ENCODE measurements around the gene NFIA.
A peak's percentile ranks its signal among the peaks of the same experiment; 100 is the strongest.
"Not testable (repeated sequence)": the region's sequence is repeated elsewhere in the genome, so short reads cannot be mapped to it uniquely, and the experiment has no call there.

Gene NFIA

DNA sequence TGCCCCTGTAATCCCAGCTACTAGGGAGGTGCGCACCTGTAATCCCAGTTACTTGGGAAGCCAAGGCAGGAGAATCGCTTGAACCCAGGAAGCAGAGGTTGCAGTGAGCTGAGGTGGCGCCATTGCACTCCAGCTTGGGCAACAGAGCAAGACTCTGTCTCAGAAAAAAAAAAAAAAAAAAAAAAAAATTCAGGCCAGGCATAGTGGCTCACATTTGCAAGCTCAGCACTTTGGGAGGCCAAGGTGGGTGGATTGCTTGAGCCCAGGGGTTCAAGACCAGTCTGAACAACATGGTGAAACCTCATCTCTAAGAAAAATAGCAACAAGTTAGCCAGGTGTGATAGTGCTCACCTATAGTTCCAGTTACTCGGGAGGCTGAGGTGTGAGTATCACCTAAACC, 20.8 kb upstream of the NFIA start:
- not testable (repeated sequence) for DNase-seq

DNA sequence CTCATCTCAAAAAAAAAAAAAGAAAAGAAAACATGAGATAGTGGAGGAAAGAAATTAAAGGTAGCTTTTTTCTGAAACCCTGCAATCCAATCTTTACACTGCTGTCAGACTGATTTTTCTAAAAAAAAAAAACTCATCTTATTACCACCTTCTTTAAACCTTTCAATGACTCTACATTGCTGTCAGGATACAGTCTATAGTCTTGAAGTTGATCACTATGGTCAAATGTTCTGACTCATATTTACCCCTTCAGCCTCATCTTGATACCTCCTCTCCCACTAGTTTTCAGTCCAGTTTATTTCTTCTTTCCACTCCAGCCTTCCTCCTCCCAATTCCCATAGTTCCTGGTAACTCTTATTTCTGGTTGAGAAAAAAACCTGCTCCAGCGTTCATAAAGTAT, 17.7 kb upstream of the NFIA start:
- no peak for DNase-seq

DNA sequence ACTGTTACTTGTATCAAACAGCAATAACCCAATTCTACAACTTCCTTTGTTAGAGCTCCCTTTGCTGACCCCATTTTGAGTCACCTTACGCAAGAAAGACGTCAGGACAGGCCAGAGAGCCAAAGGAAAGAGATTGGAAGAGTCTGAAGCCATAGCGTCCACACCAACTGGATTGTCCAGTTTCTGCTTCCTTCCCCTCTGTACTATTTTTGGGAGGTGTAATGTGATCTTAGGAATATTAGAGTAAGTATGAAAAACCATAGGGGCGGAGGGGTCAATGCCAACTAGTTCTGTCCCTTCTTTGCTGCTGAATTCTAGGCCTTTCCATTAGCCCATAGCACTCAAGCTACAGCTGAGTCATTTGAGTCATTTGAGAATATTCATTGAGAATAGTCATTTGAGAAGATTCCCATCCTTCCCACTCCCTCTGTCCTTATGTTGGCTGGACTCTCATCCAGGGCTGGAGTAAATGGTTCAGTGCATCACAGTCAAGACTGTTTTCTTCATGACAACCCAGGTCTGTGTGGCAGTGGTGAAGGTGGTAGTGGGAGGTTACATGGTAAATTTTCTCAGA, 14.8 kb upstream of the NFIA start:
- DNase-seq, result no peak

DNA sequence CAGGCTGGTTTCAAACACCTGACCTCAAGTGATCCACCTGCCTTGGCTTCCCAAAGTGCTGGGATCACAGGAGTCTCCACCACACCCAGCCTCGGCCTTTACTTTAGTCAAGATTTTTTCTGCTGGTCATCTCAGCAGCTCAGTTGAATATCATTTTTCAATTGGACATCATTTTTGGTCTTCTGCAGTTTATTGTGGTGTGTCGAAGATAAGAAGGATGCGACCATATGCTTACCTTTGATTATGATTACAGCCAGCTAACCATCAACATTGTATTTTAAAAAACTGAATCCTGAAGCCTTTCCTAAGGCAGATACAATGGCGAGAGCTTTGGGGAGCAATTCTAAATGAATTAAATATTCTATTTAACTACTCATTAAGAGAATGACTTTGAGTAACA, 12.3 kb upstream of the NFIA start:
- no peak for DNase-seq

DNA sequence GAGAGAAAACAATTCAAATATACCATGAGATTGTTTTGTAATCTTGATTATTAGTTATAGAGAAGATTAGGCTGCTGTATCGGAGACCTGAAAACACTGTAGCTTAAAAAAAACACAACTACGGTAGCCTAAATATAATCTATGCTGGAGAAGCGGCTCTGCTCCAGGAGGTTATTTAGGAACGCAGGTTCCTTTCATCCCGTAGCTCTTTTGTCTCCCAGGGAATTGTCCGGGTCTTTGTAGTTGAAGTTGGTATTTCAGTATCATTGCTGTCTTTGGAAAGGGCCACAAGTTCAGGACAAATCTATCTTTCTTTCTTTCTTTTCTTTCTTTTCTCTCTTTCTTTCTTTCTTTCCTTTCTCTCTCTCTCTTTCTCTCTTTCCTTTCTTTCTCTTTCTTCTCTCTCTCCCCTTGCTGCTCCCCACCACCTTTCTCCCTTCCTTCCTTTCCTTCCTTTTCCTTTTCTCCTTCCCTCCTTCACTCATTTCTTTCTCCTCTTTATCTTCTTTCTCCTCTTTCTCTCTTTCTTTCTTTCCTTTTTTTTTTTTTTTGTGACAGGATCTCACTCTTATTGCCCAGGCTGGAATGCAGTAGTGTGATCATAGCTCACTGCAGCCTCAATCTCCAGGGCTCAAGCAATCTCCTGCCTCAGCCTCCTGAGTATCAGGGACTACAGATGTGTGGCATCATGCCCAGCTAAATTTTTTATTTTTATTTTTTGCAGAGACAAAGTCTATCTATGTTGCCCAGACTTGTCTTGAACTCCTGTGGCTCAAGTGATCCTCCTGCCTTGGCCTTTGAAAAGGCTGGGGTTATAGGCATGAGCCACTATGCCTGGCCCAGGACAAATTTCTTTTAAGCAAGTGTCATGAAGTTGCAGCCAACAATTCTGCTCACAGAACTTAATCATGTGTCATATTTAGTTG, 10.9 kb upstream of the NFIA start:
- no peak for DNase-seq

DNA sequence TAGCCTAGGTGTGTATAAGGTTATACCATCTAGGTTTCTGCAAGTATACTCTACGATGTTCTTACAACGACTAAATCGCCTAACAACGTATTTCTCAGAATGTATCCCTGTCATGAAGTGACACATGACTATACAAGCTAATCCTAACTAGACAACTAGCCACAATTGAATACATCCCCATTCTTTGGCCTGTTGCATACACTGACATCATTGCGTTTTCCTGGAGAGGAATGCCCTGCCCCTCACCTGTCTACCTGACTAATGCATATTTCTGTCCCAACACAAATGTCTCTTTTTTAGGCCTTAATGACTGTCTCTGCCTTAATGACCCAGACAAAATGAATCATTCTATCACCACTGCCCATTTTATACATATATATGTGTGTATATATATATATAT, 8.5 kb upstream of the NFIA start:
- no peak for DNase-seq

DNA sequence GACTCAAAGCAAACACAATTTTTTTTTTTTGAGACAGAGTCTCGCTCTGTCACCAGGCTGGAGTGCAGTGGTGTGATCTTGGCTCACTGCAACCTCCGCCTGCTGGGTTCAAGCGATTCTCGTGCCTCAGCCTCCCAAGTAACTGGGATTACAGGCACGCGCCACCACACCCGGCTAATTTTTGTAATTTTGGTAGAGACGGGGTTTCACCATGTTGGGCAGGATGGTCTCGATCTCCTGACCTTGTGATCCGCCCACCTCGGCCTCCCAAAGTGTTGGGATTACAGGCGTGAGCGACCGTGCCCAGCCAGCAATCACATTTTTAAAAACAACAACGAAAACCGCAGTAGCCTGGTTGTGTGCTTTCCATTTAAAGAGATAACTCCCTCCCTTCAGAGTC, 6.5 kb upstream of the NFIA start:
- not testable (repeated sequence) for DNase-seq

DNA sequence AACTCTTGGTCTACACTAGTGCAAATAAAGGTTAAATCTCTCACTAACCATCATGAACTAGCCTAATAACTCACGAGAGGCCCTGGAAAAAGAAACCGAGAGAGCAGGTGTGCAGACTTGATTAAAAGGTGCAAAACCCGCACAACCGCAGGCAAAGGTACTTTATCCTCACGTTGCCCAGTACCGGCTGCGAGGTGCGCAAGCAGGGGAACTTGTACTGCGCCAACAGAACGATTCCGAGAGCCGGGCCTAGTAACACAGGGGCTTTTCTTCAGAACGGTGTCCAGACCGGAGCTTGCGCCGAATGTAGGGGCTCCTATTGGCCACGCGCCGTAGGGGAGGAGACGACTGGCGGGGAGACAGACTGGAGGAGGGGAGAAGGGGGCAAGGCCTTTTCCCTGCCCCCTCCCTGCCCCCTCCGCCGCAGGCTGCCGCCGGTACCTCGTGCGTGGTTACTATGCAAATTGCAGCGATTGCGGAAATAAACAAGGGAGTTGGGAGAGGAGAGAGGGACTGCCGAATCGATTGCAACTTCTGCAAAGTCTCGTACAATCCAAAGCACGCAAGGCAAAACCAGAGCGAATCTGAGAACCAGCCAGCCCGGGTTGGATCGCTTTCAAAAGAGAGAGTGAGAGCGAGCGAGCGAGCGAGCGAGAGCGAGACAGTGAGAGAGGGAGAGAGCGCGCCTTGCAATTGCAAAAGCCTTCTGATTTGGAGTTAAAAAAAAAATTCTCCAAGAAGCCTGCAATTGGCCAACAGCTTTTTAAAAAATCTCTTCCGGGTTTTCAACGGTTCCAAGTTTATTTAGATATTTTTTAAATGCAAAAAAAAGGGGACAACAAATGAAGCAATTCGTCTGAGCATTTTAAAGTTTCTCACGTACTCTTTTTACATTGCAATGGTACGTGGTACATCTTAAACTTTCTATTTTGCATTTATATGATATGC, 5.4 kb upstream of the NFIA start:
- no peak for DNase-seq

DNA sequence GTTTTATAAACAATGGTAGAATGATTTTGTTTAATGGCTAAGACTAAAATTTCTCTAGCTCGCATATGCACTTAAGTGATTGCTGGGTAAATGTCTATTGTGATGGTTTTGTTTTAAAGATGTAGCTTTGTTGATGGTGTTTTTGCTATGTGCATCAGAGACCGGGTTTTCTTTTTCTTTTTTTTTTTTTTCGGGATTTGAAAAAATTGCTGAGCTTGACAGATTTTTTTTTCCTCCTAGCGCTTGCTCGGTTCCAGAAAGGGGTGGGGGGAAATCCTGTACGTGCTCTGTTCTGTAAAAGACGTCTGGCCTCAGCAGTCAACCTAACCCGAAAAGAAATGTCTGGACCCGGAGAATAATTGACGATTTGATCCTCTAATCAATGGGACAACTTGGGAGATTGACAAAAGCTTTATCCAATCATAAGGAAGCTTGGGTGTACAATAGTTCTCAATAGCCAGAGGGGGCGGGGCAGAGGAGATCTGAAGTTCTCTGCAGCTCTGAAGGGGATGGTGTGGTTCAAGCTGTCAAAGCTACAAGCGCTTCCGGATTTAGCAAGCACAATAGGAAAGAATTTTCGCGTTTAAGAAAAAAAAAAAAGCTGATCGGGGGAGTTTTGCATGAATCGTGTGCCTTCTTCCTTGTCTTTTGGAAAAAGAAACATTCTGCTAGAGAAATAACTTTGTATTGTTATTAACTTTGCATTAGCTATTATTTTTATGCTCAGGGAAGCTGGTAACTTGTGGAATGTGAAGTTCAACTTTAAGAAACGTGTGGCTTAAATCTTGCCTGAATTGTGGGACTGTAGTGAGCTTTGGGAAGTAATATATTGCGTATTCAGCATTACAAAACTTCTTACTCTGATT, 4.5 kb upstream of the NFIA start:
- DNase-seq, result peak in 1 of 2 experiments; percentile 19

DNA sequence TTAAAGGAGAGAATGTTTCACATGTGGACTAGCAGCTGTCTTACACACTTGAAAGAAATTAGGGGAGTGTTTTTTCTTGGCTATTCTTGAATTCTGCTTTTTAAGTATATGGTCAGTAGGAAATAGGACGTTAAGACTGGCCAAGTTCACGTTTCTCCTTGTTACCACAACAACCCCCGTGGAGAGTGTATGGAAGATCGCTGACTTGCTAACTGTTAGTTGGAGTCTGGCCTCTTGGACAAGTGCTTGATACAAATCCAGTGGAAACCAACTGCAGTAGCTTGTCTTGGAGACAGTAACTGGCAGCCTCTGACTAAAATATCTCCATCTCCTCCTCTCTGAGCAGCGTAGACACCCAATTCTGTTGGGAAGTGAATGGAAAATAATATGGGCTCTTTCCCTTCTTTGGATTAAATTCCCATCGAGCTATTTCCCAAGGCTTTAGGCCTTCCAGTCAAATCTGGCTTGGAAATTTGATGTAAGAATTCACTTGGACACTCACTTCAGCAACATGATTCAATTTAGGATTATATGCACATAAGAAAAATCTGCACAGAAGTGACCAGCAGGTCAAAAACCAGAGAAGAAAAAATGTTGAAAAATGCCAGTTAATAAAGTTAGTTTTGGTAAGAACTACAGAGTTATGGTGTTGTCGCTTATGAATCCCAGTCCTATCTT, 3.6 kb upstream of the NFIA start:
- no peak for DNase-seq

DNA sequence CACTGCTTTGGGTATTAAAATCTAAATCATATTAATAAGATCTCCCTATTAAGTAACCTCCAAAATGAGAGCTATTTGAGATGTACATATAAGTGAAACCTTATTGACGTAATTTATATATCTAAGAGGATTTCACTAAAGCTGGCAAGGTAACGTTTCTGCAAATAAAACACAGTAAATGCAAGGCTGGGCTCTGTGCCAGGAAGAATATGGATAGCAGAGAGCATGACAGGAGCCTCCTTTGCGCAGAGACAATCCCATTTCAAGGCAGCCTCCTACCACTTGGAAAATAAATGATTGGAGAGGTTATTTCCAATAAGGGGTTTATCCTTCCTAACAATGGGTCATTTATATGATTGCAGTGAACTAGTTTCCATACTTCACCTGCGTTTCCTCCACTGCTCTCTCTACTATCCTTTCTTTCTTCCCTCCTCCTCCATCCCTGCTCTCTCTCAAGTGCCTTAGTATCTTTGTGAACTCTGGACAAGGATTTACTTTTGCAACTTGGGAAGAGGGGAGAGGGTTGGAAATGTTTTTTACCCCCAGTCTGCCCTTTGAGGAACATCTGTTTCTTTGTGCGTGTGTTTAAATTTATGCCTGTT, 3.0 kb upstream of the NFIA start:
- DNase-seq, result no peak

DNA sequence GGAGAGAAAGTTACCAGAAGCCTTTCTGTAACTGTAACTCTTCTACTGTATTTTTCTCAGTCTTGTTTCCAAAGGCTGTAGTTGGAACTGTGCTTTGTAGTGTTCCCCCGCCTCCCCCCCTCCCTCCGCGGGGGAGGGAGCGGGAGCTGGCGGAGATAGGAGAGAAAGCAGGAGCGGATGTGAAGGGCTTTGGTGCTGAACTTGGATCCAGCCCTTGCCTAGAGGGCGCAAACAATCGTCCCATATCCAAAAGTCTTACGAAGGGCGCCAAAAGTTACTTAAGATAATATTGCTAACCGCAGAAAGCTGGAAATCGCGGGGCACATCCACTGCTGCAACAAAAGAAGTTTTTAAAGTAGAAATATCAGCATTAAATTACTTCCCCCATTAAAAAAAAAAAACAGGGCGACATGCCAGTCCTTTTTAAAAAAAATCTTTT, 2.4 kb upstream of the NFIA start:
- no peak for DNase-seq

DNA sequence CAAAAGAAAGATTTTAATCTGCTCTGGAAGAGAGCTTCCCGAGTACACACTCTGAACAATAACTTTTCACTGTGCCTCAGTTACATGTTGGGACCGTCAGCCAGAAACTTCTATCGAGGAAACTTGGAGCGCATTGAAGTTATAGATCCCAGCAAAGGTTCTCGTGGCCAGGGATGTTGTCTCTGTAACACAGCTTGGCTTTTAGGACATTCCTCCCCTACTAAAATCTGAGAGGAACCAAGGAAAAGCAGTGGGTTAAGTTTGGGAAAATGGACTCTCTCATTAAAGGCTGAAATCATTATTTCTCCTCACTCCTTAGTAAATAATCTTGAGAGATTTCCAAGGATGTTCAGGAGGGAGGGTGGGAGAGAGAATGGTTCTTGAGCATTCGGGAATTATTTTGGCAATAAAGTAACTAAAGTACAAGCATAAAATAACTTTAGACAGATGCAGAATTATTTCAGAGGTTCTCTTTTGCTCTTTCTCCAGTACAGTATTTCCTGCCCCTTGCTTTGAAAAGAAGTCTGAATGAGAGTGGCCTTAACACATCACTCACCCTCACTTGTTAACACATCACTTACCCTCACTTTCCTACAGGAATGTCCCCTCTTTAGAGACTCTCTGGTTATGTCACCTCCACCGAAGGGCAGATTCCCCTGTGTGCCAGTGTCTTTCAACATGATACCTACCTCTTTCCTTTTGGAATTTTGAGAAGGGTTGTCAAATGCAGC, 1.8 kb upstream of the NFIA start:
- no peak for DNase-seq

DNA sequence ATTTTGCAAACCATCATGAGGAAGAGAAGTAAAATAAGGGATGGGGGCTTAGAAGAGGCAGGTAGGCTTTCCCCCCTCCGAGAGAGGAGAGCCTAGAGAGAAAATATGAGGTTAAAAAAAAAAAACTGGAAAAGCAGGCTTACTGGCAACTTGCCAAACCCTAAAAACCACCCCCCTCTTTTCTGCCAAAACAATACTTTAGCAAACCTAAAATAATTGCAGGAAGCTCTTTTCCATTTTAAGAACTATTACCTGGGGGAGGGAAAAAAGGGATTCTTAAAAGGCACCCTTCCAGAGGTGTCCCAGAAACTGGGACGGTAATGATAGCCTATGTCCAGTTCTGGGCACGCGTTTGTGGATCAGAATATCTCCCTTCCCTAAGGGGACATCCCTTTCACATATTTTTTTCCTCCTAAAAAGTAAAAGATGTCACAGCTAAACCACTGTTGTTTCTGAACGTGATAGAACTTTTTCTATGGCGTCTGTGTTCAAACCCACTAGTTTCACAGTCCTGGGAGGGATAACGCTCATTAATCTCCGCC, 1.1 kb upstream of the NFIA start:
- DNase-seq, result no peak

DNA sequence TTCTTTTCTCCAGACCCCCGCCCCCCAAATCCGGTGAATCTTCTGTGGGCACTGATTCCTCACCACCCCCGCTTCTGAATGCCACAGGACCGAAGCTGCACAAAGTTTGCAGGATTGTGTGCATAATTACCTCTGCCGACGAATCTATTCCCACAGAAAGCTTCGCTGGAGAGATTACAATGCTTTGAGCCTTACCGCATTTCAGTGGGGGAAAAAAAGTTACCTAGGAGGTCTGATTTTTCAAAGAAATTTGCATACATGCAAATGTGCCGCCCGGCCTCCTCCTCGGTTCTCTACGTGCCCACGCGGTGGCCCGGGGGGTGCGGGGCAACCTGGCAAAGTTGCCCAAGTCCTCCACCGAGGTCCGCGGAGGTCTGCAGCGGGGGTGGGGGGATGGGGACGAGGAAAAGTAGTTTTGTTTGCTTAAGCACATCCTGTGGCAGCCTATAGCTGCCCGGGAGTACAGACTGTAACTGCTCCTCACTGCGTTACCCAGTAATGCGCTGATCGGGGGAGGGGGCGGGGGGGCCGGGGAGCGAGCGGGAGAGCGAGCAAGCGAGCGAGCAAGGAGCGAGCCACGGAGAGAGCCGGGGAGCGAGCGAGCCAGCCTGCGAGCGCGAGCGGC, 563 bp upstream of the NFIA start:
- DNase-seq, result no peak

DNA sequence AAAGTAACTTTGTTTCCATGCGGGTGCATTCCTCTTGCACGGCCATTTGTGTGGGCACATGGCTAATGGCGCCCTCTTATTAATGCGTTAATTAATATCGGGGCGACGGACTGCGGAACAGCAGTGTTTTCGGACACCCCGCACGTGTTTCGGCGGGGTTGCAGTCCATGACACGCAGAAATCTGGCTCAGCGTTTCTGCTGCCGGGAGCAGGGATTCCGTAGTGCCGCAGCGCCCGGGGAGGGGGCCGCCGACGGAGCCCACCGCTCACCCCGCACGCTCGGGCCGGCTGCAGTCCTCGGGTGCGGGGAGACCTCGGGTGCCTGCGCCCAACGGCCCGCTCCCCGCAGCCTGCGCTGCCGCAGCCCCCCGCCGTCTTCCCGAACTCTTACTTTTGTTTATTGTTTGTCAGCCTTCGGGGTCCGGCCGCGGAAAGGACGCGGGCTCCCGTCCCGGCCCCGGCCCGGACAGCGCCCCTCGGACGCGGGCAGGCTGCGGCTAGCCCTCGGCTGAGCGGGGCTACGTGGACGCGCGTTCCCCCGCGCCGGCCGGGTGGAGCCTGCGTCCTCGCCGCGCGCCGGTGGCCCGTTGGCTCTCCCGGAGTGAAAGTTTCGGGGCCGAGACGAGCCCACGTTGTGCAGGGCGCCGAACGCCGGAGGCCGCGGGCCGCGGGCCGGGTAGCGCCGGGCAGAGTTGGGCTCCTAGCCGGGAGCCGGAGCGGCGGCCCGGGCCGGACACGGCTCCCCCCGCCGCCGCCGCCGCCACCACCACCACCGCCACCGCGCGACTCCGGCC, 849 bp downstream of the NFIA start:
- DNase-seq, result no peak

DNA sequence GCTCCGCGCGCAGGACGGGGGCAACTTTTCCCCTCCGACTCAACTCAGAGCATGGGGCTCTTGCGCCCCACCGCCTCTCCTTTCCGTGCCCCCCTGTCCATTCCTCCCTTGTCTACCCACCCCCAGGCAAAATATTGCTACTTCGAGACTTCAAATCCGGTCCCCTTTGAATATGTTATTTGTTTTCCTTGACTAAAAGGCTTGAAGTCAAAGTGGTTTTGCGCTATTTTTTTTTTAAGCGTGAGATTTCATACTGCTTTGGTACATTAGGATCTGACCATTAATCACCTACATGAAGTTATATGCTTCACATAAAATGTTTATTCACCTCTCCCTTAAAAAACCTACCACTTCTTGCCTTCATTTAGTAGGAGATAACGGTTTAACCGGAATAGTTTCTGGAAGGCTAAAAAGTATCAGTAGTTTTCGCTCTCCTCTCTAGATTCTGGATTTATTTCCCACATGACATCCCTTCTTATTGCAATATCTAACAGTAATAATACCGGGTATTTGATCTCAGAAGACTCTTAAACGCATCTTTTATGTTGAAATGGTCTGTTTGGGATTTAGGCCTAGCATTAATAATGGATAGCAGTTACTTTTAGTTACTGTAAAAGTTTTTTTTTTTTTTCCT, 1.6 kb downstream of the NFIA start:
- DNase-seq, result no peak

DNA sequence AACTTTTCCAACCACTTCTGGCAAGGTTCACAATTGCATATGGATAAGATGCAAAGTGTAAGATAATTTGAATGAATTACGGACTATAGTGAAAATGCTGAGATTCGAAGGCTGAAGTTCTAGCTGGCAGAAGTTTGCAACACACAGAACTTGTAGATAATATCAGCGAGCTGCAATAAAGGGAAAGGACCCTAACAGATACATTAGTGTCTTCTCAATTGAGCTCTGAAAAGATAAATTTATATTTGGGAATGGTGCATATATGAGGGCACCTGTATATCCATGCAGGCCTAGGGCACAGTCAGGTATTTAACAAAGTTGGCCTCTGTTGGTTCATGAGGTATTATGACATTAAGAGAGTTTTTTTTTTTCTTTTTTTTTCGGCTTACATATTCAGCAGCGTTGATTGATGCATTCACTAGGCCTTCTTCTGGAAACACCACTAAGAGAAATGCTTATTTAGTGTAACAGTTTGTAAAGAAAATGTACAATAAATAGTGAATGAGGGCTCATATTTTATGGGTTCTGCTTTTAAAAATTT, 2.2 kb downstream of the NFIA start:
- no peak for DNase-seq

Measured in AML-193 (cell line).